ENCODE measurements around the gene WWOX. TPM values are rescaled to one million over a fixed set of nuclear protein-coding genes. Genes with fewer than 3 reads are reported as not detected.

Gene WWOX
- total and polyA plus RNA-seq, 3 experiments from 2014 or later = 17.2 to 18.6 (median 18.2) TPM

GRCh38 chr16:79053577-79053976, 954.1 kb downstream of the WWOX start:
- no peak for DNase-seq
- H3K4me3 Mint-ChIP-seq = no peak overlapping the region
- H3K36me3 ChIP-seq (ENCODE audit: insufficient read depth, low read length) = no peaks in the 10 kb centered on the region
- peaks cover 0 to 3% (median 0%) of the 10 kb centered on the region in 3 donors for H3K36me3 Mint-ChIP-seq
- no peaks in the 10 kb centered on the region for H3K27me3 ChIP-seq (ENCODE audit: insufficient read depth, low read length, poor library complexity, severe bottlenecking)
- H3K9me3 Mint-ChIP-seq = no peaks in the 10 kb centered on the region
- ChIA-PET CTCF (interaction anchor here (0.9 to 1.3 kb wide), 2 partner anchors 96 to 546 kb away, joined by 3 read pairs; partner anchors contain the start of gene MAF), POLR2A (no interaction called here)
- no peaks in the 10 kb centered on the region for H3K4me1 ChIP-seq (ENCODE audit: insufficient read depth, low read length)
- H3K4me3 ChIP-seq (ENCODE audit: low read length) = no peak overlapping the region
- H3K27ac ChIP-seq (ENCODE audit: low read depth, low read length) = no peak overlapping the region
- no peaks in the 10 kb centered on the region for H3K4me1 Mint-ChIP-seq
- no peaks in the 10 kb centered on the region for H3K9me3 ChIP-seq (ENCODE audit: low read length)
- no peaks in the 10 kb centered on the region for H3K27me3 Mint-ChIP-seq
- H3K27ac Mint-ChIP-seq = no peak overlapping the region

- POLR2A ChIA-PET = no interaction called here
Observed at GRCh38 chr16:79054211-79054984, 954.9 kb downstream of the WWOX start.

GRCh38 chr16:79055251-79055970, 956.0 kb downstream of the WWOX start:
- Histone ChIP-seq H3K4me1 (ENCODE audit: insufficient read depth, low read length) (no peaks in the 10 kb centered on the region), H3K9me3 (ENCODE audit: low read length) (no peaks in the 10 kb centered on the region), H3K27me3 (ENCODE audit: insufficient read depth, low read length, poor library complexity, severe bottlenecking) (no peaks in the 10 kb centered on the region), H3K27ac (ENCODE audit: low read depth, low read length) (no peak overlapping the region), H3K36me3 (ENCODE audit: insufficient read depth, low read length) (no peaks in the 10 kb centered on the region), H3K4me3 (ENCODE audit: low read length) (no peak overlapping the region)
- Mint-ChIP-seq H3K4me1 (no peaks in the 10 kb centered on the region), H3K27me3 (no peaks in the 10 kb centered on the region), H3K4me3 (no peak overlapping the region), H3K36me3 (peaks cover 0 to 1% (median 0%) of the 10 kb centered on the region in 3 donors), H3K27ac (no peak overlapping the region), H3K9me3 (no peaks in the 10 kb centered on the region)
- ChIA-PET POLR2A (no interaction called here), CTCF (no interaction called here)
- DNase-seq = no peak

More at GRCh38 chr16:79054211-79054984, 954.9 kb downstream of the WWOX start:
- H3K27ac Mint-ChIP-seq = no peak overlapping the region
- Histone ChIP-seq H3K36me3 (ENCODE audit: insufficient read depth, low read length) (no peaks in the 10 kb centered on the region), H3K9me3 (ENCODE audit: low read length) (no peaks in the 10 kb centered on the region), H3K27ac (ENCODE audit: low read depth, low read length) (no peak overlapping the region), H3K27me3 (ENCODE audit: insufficient read depth, low read length, poor library complexity, severe bottlenecking) (no peaks in the 10 kb centered on the region), H3K4me3 (ENCODE audit: low read length) (no peak overlapping the region), H3K4me1 (ENCODE audit: insufficient read depth, low read length) (no peaks in the 10 kb centered on the region)
- H3K4me1 Mint-ChIP-seq = no peaks in the 10 kb centered on the region
- CTCF ChIA-PET = interaction anchor here (0.9 to 1.3 kb wide), 2 partner anchors 95 to 546 kb away, joined by 3 read pairs; partner anchors contain the start of gene MAF
- H3K36me3 Mint-ChIP-seq = peaks cover 0 to 3% (median 0%) of the 10 kb centered on the region in 3 donors
- H3K27me3 Mint-ChIP-seq = no peaks in the 10 kb centered on the region
- H3K9me3 Mint-ChIP-seq = no peaks in the 10 kb centered on the region
- DNase-seq = no peak
- no peak overlapping the region for H3K4me3 Mint-ChIP-seq

GRCh38 chr16:79061181-79061580, 961.7 kb downstream of the WWOX start:
- H3K27ac ChIP-seq (ENCODE audit: low read depth, low read length) = no peak overlapping the region
- H3K27me3 ChIP-seq (ENCODE audit: insufficient read depth, low read length, poor library complexity, severe bottlenecking) = no peaks in the 10 kb centered on the region
- no peaks in the 10 kb centered on the region for H3K9me3 ChIP-seq (ENCODE audit: low read length)
- Mint-ChIP-seq H3K4me3 (no peak overlapping the region), H3K27ac (no peak overlapping the region), H3K4me1 (no peaks in the 10 kb centered on the region), H3K9me3 (no peaks in the 10 kb centered on the region), H3K27me3 (no peaks in the 10 kb centered on the region), H3K36me3 (peaks cover 0 to 1% (median 0%) of the 10 kb centered on the region in 3 donors)
- H3K4me1 ChIP-seq (ENCODE audit: insufficient read depth, low read length) = no peaks in the 10 kb centered on the region
- no peak for DNase-seq
- ChIA-PET CTCF (no interaction called here), POLR2A (no interaction called here)
- H3K36me3 ChIP-seq (ENCODE audit: insufficient read depth, low read length) = no peaks in the 10 kb centered on the region
- H3K4me3 ChIP-seq (ENCODE audit: low read length) = no peak overlapping the region

GRCh38 chr16:79062336-79062735, 962.9 kb downstream of the WWOX start:
- H3K4me3 ChIP-seq (ENCODE audit: low read length) = no peak overlapping the region
- no peaks in the 10 kb centered on the region for H3K27me3 ChIP-seq (ENCODE audit: insufficient read depth, low read length, poor library complexity, severe bottlenecking)
- no peaks in the 10 kb centered on the region for H3K9me3 Mint-ChIP-seq
- no peak for DNase-seq
- no peak overlapping the region for H3K27ac ChIP-seq (ENCODE audit: low read depth, low read length)
- peaks cover 0 to 1% (median 0%) of the 10 kb centered on the region in 3 donors for H3K36me3 Mint-ChIP-seq
- H3K4me1 ChIP-seq (ENCODE audit: insufficient read depth, low read length) = no peaks in the 10 kb centered on the region
- H3K27ac Mint-ChIP-seq = no peak overlapping the region
- H3K4me3 Mint-ChIP-seq = no peak overlapping the region
- H3K9me3 ChIP-seq (ENCODE audit: low read length) = no peaks in the 10 kb centered on the region
- CTCF ChIA-PET = no interaction called here
- H3K4me1 Mint-ChIP-seq = no peaks in the 10 kb centered on the region
- POLR2A ChIA-PET = interaction anchor here (0.7 kb wide), 1 partner anchor 354 kb away, joined by 3 read pairs; no protein-coding TSS in a partner anchor
- H3K36me3 ChIP-seq (ENCODE audit: insufficient read depth, low read length) = no peaks in the 10 kb centered on the region
- peaks cover 0 to 2% of the 10 kb centered on the region in 2 donors for H3K27me3 Mint-ChIP-seq

GRCh38 chr16:79062821-79063220, 963.4 kb downstream of the WWOX start:
- Mint-ChIP-seq H3K9me3 (no peaks in the 10 kb centered on the region), H3K4me1 (no peaks in the 10 kb centered on the region), H3K27me3 (peaks cover 0 to 2% of the 10 kb centered on the region in 2 donors), H3K36me3 (peaks cover 0 to 1% (median 0%) of the 10 kb centered on the region in 3 donors), H3K4me3 (no peak overlapping the region), H3K27ac (no peak overlapping the region)
- Histone ChIP-seq H3K4me3 (ENCODE audit: low read length) (no peak overlapping the region), H3K36me3 (ENCODE audit: insufficient read depth, low read length) (no peaks in the 10 kb centered on the region), H3K27me3 (ENCODE audit: insufficient read depth, low read length, poor library complexity, severe bottlenecking) (no peaks in the 10 kb centered on the region), H3K4me1 (ENCODE audit: insufficient read depth, low read length) (no peaks in the 10 kb centered on the region), H3K9me3 (ENCODE audit: low read length) (no peaks in the 10 kb centered on the region), H3K27ac (ENCODE audit: low read depth, low read length) (no peak overlapping the region)
- ChIA-PET POLR2A (interaction anchor here (0.7 kb wide), 1 partner anchor 354 kb away, joined by 3 read pairs; no protein-coding TSS in a partner anchor), CTCF (no interaction called here)
- DNase-seq = no peak

GRCh38 chr16:79064256-79064972, 965.0 kb downstream of the WWOX start:
- no peaks in the 10 kb centered on the region for H3K4me1 Mint-ChIP-seq
- H3K9me3 Mint-ChIP-seq = no peaks in the 10 kb centered on the region
- CTCF ChIA-PET = no interaction called here
- H3K4me1 ChIP-seq (ENCODE audit: insufficient read depth, low read length) = no peaks in the 10 kb centered on the region
- no peak overlapping the region for H3K27ac ChIP-seq (ENCODE audit: low read depth, low read length)
- POLR2A ChIA-PET = no interaction called here
- H3K36me3 ChIP-seq (ENCODE audit: insufficient read depth, low read length) = no peaks in the 10 kb centered on the region
- no peak overlapping the region for H3K27ac Mint-ChIP-seq
- H3K4me3 ChIP-seq (ENCODE audit: low read length) = no peak overlapping the region
- H3K4me3 Mint-ChIP-seq = no peak overlapping the region
- peaks cover 0 to 2% of the 10 kb centered on the region in 2 donors for H3K27me3 Mint-ChIP-seq
- H3K36me3 Mint-ChIP-seq = no peaks in the 10 kb centered on the region
- no peaks in the 10 kb centered on the region for H3K27me3 ChIP-seq (ENCODE audit: insufficient read depth, low read length, poor library complexity, severe bottlenecking)
- no peaks in the 10 kb centered on the region for H3K9me3 ChIP-seq (ENCODE audit: low read length)
- DNase-seq = no peak
